ENCODE data around the gene IKZF4.
A peak's percentile ranks its signal among the peaks of the same experiment; 100 is the strongest.
"Not testable (repeated sequence)": the region's sequence is repeated elsewhere in the genome, so short reads cannot be mapped to it uniquely, and the experiment has no call there.

The IKZF4 gene

DNA sequence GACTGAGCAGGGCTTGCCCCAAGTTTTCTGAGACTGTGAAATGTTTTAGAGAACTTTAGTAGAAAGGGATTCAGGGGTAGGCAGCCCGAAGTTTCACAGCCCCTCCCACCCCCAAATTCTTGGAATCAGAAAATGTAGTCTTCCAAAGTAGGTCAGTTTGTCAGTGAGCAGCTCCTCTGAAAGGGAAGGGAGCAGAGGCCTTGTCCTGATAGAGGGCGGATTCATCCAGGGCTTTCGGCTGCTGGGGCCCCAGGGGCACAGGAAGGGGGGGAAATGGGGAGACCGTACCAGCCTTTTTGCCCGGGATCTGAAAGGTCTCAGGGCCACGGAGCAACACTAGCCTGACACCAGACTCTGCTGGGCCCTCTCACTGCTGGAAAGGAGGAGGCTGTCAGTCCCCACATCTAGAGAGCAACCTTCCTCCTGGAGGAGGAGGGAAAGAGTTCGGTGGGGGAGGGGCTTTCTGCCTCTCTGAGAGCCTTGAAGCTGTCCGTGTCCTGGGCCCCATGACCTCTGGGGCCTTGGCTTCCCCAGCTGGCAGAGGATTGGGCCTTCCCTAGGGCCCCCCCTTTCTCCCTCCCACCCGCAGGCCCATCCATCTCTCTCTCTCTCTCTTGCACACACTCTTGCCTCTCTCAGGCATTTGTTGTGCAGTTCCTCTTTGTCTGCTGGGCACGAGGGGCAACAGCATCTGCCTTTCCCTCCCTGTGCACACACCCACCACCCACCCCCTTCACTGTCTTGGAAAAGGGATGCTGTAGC is at the start of gene IKZF4:
TSS of gene IKZF4 (plus strand) at position 621 of the 762 bp plus-strand sequence. CDS start 451 bp downstream, outside the sequence.
- no peak for FAIRE-seq

DNA sequence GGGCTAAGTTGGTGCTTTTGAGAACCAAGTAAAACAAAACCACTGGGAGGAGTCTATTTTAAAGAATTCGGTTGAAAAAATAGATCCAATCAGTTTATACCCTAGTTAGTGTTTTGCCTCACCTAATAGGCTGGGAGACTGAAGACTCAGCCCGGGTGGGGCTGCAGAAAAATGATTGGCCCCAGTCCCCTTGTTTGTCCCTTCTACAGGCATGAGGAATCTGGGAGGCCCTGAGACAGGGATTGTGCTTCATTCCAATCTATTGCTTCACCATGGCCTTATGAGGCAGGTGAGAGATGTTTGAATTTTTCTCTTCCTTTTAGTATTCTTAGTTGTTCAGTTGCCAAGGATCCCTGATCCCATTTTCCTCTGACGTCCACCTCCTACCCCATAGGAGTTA is 48.8 kb upstream of the IKZF4 start:
- FAIRE-seq: no peak

DNA sequence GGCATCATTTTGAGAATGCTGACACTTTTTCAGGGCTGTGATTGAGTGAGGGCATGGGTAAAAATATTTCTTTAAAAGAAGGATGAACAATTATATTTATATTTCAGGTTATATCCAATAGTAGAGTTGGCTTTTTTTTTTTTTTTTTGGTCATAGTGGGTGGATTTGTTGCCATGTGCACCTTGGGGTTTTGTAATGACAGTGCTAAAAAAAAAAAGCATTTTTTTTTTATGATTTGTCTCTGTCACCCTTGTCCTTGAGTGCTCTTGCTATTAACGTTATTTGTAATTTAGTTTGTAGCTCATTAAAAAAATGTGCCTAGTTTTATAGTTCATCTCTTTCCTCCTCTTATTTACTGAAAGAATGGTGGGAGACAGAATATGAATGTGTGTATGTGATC is 48.4 kb upstream of the IKZF4 start:
- FAIRE-seq: no peak

DNA sequence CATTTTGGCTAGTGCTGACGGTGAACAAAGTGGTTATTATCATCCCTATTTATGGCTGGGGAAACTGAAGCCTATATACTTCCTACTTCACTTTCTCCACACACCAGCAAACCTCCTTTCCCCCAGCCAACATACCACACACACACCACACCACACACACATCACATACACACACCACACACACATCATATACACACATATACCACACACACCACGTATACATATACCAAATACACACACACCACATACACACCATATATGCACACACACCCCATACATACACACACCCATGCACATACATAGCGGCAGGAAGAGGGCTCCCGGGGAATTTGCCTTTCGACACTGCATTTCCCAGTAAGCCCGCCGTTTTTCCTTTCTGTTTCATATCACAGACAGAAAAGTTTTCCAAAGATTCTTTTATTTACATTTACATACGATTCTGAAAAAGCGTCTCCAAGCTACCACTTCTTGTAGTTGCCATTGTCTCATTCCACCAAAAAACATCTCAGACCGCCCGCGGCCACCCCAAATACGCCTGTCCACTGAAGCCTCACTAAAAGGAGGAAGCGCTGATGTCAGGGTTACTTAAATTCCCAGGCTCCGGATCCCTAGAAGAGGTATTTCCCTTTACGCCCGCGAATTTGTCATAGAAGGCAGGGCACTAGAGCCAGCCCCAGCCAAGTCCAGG is 47.8 kb upstream of the IKZF4 start:
- no peak for FAIRE-seq

DNA sequence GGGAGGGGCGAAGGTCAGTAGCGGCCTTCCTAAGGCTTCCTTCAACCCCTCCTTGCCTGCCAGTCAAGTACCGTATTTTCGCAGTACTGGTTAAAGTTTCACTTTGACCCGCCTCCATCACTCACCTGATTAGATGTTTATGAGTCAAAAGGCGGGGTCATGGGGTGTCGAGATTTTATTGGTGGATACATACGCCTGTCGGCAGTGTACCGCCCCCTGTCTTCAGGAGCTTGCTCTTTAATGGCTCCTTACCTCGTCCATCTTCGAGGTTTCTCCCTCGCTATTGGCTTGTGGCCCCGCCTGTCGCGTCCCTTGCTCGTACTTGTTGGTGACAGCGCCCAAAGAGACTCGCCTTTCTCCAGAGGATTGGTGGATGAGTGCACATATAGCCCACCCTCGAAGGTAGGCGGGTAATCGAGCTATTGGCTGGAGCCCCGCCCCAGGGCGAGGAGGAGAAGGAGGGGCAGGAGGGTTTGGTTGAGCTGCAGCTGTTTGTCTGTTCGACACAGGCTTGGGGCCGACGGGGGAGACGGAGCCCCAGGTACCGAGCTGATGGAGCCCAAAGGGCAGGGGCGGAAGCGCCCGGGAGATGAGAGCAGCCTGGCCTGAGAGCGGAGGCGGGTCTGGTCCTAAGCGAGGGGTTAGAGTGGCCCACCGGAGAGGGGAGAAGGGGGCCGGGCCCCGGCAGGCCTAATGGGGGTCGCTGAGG is 47.1 kb upstream of the IKZF4 start, which contains the start of gene RAB5B:
TSS of gene RAB5B (plus strand) at position 480 of the 709 bp plus-strand sequence. CDS start 12,883 bp downstream, outside the sequence.
- FAIRE-seq: peak; percentile 97

DNA sequence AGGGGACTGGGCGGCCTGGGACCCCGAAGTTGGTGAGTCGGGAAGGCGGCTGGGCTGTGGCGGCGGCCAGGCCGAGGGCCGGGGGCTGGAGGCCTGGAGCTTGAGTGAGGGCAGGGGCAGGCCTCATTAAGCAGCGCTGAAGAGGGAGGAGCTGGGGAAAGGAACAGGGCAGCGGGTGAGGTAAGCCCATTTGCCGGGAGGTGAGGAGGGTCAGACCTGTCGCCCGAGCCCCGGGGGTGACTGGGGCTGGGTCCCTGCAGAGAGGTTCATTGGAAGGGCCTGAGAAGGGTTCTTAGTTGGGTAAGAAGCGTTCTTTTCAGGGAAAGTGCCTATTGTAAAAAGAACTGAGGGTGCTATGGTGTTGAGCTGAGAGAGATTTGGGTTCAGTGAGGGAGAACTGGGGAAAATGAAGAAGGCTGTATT is 46.5 kb upstream of the IKZF4 start:
- FAIRE-seq: no peak

DNA sequence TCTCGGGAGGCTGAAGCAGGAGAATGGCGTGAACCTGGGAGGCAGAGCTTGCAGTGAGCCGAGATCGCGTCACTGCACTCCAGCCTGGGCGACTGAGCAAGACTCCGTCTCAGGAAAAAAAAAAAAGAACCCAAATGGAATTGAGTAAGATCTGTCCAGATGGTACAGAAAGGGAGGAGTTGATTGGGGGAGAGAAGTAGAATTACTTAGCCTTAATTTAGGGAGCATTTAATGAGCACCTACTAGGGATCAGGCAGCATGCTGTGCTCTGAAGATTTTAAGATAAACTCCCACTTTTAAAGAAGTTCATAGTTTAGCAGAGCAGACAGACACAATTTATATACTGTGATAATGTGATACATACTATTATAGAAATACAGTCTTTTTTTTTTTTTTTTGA is 42.5 kb upstream of the IKZF4 start:
- FAIRE-seq: no peak

DNA sequence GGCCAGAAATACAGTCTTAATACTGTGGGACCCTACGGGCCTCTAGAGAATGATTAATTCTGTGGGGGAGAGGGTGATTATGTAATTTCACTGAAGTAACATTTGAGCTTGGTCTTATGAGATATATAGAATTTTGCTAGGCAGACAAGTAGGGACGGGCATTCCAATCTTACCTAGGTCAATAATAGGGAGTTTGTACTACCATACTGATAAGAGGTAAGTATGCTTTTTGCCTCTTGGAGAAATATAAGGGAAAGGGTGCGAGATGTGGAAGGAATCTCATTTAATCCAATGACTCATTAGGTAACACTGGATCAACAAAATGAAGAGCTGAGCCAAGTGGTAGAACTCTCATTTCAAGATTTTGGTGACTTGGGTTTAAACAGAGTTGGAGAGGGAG is 41.8 kb upstream of the IKZF4 start:
- no peak for FAIRE-seq

DNA sequence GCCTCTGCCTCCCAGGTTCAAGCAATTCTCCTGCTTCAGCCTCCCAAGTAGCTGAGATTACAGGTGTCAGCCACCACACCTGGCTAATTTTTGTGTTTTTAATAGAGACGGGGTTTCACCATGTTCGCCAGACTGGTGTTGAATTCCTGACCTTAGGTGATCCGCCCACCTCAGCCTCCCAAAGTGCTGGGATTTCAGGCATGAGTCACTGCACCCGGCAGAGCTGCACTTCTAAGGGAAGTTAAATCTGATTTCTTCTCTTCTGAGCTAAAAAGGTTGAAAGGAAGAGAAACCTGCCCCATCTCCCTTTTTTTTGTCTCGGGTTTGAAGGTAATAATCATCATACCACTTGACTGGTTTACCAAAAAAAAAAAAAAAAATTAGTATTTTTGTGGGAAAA is 39.0 kb upstream of the IKZF4 start:
- not testable (repeated sequence) for FAIRE-seq

DNA sequence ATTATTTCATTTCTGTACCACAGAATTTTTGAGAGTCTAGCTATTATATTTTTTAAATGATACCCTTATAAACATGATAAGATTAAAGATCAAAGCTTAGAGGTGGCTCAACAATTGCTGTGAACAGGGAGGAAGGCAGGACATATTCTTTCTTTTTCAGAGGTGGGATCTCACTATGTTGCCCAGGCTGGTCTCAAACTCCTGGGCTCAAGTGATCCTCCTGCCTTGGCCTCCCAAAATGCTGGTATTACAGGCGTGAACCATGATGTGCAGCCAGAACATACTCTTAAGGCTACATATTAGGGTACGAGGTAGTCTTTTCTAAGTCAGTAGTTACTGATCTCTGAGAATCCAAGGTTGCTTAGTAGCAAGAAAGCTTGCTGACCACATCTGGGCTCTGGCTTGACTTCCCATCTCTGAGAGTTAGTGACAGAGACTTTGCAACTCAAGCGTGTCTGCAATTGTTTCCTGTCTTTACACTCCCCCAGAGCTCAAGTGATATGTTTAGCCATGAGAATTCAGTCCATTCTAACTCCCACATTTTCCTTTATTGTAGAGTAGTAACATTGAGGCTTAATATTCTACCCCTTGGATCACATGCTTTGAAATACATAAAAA is 38.4 kb upstream of the IKZF4 start:
- no peak for FAIRE-seq

DNA sequence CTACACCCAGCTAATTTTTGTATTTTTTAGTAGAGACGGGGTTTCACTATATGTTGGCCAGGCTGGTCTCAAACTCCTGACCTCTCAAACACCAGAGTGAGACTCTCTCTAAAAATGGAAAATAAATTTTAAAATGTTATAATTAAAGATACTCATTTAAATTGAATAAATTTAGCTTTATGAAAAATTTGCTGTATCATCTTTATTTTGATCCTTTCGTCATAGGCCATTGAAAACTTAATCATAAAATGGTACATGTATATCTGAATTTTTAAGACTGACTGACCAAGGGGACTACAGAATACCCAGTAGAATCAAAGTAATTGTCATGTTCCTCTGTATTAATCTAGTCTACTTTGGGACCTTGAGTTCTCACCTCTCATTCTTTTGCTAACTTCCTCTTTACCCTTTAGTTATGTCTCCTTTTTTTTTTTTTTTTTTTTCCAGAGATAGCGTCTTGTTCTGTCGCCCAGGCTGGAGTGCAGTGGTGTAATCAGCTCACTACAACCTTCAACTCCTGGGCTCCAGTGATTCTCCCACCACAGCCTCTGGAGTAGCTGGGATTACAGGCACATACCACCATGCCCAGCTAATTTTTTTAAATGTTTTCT is 37.5 kb upstream of the IKZF4 start:
- no peak for FAIRE-seq

DNA sequence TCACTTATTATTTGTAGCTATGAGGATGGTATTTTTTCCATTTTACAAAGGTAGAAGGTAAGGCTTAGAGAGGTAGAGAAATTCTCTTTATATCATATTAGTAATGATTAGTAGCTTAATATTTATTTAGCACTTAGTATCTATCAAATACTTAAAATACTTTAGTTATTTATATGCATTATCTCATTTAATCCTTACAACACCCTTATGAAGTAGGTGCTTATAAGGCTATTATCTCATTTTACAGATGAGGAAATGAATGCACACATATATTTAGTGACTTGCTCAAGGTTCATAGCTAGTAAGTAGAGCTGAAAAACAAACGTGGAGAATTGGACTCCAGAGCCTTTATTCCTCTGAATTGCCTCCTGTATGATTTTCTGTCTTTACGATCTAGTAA is 36.0 kb upstream of the IKZF4 start:
- FAIRE-seq: no peak

DNA sequence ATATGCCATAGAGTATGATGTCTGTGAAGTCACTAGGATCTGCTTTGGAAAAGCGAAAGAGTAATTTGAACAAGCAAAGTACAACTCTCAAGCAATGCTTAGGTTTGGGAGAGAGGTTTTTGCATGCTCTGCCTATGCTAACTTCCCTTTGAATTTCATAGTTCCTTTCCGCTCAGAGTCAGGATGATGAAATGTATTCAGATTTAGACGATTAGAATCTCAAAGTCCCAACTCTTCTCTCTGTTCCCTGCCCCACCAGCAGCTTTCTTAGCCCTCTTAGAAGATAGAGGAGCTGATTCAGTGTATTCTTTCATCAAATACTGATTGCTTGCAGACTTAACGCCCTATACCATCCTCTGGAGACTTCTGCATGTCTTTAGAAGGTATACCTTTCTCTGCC is 35.5 kb upstream of the IKZF4 start:
- FAIRE-seq: no peak

DNA sequence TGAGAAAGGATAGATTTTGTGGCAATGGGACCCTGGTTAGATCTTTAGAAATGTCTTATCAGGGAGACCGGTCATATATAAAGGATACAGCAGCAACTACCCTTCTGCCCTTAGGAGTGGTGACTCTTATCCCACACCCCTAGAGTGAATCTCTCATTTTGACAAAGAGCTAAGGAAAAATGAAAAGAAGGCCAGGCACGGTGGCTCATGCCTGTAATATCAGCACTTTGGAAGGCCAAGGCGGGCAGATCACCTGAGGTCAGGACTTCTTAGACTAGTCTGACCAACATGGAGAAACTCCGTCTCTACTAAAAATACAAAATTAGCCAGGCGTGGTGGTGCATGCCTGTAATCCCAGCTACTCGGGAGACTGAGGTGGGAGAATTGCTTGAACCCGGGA is 34.9 kb upstream of the IKZF4 start:
- not testable (repeated sequence) for FAIRE-seq

DNA sequence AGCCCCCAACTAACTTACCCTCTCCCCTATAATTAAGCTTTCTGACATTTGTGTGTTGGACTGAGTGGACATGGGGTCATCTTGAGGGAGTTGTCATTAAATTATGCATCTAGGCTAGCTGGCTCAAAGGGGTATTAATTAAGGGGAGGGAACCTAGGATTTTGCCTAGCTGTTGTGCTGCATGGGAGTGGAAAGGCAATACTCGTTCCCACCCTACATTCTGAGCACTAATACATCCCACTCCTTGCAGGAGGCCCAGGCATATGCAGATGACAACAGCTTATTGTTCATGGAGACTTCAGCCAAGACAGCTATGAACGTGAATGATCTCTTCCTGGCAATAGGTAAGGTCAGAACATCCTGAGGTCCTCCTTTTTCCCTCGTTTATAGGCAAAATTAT is 29.7 kb upstream of the IKZF4 start:
- FAIRE-seq: no peak

DNA sequence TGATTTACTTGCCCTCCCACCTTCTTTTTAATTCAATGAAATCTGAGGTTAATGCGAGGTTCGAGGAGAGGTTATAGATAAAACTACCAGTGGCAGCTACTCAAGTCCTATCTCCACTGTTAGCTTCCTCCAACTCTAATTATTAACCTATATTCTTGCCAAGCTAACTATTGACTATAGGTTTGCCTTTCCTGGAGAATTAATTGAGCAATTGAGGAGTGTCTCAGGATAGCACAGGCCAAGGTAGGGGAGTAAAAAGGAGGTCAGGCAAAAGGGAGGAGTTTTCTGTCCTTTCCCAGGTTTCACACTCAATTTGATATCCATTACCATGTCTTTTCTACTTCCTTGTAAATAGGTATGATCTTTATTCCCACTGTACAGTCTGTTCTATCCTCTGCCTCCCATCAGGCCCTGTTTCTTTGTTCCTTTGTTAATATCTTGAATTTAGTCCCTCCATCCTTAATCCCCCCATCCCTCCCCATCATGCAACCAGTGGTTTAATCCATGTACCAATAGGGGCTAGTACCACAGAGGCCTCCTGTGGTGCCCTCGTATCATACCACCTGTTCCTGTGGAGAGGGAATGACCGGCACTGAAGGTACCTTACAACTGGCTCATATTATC is 27.5 kb upstream of the IKZF4 start:
- FAIRE-seq: no peak

DNA sequence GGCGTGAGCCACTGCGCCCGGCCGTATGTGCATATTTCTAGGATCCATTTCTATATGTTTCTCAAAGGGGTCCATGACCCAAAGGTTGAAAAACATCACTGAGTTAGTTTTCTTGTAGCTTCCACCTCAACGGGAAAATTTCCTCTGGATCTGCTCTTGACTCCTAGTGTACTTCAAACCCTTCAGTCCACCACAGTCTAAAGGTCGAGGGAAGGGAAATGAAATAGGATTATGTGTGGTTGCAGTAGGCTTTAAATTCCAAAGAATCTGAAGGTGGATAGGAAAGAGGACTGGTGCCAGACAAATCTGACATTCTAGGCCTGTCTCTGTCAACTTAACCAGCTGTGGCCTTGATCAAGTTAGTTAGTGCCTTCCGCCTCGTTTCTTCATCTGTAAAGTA is 25.5 kb upstream of the IKZF4 start:
- no peak for FAIRE-seq

DNA sequence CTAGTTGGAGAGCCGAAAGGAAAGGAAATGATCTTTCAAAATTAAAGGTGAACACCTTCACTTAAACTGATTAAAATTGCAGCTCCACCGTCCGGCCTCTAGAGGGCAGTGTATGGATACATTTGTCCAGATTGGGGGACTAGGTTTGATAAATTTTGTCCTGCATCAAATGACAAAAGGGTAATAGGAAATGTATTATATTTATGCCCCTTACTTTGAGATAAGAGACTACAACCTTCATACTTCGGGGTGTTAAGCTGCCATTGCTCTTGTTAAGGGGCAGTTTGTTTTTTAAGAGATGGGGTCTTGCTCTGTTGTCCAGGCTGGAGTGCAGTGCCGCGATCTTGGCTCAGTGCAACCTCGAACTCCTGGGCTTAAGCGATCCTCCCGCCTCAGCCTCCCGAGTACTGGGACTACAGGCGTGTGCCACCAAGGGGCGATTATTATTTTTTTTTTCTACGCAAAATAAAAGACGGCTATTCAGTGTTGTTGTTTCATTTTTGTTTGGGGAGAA is 24.6 kb upstream of the IKZF4 start:
- peak; percentile 92 for FAIRE-seq

DNA sequence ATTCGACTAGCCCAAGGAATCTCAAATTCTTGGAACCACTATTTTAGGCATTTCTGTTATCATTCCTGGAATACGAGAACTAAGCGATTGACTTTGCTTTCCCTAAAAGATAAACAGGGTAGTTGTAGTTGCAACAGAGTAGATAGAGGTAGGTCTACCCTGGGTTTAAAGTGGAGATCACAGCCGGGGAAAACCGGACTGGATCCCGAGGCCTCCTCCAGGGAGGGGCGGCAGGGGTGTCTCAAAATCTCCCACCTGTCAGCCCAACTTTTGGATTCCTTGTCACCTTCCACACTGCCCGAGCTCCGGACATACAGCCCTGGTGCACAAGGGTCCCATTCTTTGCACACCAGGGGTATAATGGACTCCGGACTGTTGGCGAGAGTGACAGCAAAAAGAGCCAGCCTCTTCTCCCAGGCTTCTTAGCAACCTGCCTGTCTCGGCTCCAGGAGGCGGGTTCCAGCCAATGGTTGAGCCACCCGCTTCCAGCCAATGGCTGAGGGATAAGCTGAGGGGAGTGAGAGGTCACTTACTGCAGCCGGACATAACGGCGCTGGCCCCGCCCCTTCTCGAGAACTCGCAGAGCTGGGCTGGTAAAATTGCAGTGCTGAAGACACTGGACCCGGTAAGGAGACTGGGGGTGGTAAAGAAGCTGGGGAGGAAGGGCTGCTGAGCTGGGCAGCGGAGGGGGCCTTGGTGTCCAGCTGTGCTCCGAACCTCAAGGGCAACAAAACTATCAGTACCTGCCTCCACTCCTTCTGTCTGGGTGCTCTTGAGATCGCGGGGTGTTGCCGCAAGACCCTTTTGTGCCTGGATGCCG is 23.9 kb upstream of the IKZF4 start, which contains the start of gene SUOX:
TSS of gene SUOX (plus strand) at position 562 of the 820 bp plus-strand sequence. CDS start 4,946 bp downstream, outside the sequence.
- FAIRE-seq: peak; percentile 61

DNA sequence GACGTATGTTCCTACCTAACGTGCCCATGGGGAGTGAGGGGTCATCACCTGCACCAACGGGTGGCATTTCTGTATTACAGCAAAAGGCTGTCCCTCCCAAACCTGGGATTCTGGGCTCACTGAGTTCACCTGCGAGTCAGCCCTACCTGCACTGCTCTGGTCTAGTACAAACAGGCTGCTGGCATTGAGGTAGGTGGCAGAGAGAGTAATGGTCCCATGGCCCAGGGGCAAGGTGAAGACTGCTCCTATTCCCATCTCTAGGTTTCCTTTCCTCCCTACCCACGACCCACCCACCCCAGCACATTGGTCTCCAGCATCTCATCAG is 23.3 kb upstream of the IKZF4 start:
- FAIRE-seq: no peak

DNA sequence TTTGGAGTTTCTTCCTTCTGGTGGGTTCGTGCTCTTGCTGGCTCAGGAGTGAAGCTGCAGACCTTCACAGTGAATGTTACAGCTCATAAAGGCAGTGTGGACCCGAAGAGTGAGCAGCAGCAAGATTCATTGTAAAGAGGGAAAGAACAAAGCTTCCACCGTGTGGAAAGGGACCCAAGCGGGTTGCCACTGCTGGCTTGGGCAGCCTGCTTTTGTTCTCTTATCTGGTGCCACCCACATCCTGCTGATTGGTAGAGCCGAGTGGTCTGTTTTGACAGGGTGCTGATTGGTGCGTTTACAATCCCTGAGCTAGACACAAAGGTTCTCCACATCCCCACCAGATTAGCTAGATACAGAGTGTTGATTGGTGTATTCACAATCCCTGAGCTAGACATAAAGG is 21.3 kb upstream of the IKZF4 start:
- FAIRE-seq: not testable (repeated sequence)

All from islet of Langerhans (tissue), 1 donor.